GM18907 (cell line): Measurements from ENCODE around the gene NDRG3.

Experiments
- ATAC-seq: cut with Tn5 transposase; IDR thresholded peaks from one replicate; pipeline ENCODE4 v1.9.1; 2021; ENCODE audit warnings: mild to moderate bottlenecking, moderate library complexity; ENCODE audit not compliant: unreplicated experiment

Gene NDRG3

DNA sequence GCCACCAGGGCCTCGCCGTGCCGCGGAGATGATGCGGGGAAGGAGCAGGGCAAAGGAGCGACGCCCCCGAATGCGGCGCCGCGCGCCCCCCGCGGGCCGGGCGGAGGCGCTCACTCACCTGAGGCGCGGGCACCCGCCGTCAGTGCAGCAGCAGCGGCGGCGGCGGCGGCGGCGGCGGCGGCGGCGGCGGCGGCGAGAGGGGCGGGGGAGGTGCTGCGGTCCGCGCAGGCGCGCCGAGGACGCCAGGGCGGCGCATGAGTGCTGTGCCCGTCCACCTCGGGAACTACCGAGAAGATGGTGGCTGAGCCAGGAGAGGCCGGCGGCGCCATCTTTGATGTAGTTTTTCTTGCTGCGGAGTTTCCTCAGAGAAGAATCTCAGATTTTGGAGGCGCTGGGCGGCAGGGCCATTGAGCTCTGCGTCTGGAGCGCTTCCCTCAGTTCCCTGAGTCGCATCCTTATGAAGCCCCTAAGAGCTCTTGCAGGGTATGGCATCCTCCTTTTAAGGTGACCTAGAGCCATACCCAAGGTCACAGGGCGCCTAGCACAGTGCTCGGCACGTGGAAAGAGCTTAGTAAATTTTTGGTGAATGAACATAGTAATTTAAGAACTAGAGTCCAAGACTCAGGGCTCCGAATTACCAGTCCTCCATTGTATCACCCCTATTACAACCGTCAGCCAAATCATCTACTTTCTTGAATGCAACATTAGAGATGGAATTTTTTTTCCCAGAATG lies at the start of gene NDRG3:
Gene NDRG3 (minus strand): TSS at position 164 of the 733 bp plus-strand sequence. CDS start 24,355 bp downstream, outside the sequence.
- ATAC-seq: peak; percentile 92

DNA sequence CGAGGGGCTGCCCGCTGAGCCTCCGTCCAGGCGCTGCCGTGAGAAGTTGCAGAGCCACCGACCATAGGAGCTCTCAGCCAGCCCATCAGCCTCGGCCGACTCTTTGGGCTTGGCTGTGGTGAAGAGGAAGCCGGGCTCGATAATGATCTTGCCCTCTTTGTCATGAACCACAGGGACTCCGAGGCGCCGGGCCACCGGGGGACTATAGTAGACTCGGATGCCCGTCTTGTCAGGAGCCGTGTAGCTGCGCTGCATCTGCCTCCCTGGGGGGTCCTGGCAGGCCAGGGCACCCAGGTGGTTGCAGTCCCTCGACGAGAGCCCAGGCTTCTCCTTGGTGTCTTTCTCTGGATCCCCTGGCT lies 48.2 kb upstream of the NDRG3 start:
- ATAC-seq: no peak

DNA sequence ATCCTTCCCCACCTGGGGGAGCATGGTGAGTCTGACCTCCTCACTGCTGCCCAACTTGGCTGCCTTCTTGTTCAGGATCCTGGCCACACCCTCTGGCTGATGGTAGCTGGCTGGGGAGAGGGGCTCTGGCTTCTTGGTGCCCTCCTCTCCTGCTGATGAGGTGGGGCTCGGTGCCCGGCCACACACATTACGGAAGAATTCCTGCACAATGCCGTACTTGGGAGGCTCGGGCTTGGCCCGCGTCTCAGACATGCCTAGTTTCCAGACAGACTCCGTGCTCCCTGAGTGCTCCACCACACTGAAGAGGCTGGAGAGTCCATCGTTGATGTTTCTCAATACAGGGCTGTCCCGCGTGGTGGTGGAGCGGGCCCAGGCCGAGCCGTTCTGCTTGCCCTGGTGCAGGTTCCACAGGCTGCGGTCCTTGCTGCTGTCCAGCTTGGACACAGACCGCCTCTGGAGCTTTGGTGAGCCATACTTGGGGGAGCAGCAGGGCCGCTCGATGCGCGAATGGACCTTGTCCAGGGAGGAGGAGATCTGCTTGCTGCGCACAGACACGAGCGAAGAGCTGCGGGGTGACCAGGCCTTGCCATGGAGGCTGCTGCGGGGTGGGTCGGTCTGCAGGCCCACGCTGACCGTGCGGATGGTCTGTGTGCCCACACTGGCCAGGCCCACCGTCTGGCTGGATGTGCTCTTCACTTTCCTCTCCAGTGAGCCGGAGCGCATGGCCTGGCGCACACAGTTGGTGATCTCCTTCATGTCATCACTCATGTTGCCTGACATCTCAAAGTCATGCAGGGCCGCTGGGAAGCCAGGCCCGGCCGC lies 47.6 kb upstream of the NDRG3 start:
- no peak for ATAC-seq

DNA sequence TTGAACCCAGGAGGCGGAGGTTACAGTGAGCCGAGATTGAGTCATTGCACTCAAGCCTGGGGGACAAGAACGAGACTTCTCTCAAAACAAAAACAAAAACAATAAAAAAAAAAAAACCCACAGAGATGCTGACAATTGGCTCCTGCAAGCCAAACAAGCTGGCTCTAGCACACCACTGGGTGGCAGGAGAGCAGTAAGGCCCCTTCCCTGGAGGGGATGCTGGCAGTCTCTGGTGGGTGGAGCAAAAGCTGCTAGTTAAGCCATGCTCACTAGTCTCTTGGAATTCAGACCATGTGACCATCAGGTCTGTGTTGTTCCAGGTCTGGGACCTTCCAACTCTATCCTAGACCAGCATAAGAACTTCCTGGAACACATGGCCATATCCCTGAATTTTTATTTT lies 46.5 kb upstream of the NDRG3 start:
- ATAC-seq: no peak

DNA sequence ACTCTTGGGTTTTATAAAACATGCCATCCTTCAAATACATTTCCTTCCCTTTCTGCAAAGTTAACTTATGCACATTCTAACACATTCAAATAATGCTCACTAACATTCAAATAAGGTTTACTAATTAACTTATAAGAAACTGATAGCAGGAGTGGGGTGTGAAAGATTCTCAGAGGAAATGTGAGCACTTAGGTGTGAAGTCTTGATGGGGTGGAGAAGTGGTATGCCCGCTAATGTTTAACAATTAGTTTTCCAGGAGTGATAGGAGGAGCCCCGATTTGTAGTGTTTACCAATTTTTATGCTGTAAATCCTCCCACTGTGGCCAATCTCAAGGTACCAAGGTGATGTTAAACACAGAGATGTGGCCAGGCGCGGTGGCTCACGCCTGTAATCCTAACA lies 46.0 kb upstream of the NDRG3 start:
- ATAC-seq: no peak

DNA sequence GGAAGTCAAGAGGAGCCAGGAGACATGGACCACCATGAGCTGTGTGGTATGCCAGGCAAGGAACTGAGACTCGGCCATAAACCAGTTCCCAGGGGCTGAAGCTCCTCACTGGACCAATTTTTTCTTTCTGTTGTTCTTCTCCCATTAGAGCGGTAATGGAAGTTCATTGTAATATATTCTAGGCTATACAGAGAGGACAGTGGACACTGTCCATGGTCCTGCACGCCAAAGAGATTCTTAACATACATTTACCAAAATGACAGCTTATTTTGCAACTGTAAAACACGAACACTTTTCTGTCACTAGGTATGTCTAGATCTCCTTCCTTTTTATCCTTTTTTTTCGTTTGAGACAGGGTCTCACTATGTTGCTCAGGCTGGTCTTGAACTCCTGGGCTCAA lies 40.8 kb upstream of the NDRG3 start:
- no peak for ATAC-seq

DNA sequence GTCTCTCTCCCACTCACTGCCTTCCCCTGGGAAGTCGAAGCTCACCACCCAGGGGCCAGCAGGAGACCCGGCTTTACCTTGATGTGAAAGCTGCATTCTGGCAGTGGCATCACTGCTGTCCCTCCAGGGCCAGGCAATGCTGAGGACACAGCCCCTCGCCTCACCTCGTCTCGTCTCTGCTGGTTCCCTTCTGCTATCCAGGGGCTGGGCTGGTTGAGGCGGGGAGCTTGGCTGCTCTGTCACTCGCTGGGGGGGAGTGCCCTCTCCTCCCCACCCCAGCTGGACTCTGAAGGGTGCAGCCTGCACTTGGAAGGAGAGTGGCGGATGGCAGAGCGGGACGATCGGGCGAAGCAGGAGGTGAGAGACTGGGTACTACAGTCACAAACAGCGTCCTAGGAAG lies 40.4 kb upstream of the NDRG3 start:
- no peak for ATAC-seq

DNA sequence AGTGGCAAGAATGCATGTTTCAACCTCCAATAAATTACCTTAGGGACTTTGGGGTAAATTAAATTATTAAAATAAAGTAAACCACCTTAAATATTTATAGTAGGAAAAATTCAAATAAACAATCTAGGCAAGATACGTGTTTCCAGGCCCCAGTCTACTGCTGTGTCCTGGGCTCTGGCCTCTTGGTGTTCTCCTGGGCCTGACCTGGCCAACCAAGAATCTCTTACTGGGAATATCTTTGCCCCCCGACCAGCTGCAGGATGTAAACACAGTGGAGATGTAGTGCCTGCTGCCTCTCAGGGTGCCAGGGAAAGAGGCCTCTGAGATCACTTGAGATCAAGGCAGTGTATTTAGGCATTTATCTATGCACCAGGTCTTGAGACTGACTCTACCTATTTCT lies 39.4 kb upstream of the NDRG3 start:
- no peak for ATAC-seq

DNA sequence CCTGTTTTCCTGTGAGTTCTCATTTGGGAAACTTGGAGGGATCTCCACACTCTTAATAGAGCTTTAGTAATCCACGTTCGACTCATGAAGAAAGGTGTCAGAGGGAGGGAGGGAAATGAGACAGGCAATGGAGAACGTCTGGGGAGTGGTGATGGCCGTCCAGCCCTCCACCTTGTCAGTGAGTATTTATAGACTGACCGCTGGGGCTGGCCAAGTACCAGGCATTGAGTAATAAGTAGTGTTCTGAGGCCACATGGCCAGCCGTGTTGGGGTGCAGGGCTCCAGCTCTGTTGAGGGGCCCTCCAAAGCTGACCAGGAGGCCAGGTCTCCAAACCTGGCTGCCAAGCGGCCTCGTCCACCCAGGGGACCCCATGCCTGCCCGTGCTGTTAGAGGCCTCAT lies 39.0 kb upstream of the NDRG3 start:
- ATAC-seq: no peak

DNA sequence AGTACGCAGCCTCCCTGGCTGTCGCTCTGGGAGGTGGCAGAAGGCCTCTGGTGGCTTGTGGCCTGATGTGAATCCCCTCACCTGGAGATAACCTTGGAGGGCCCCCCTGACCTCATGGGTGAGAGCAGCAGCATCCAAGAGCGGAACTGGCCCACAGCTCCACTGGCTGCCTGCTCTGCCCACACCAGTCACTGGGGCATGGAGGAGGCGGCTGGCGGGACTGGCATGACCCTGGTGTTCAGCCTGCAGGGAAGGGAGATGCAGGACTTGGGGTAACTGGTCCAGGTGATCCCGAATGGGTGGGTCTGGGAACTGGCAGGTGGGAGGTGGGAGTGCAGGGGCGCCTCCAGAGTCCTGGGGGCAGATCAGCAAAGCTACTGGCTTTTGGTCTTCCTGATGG lies 38.2 kb upstream of the NDRG3 start:
- ATAC-seq: no peak

DNA sequence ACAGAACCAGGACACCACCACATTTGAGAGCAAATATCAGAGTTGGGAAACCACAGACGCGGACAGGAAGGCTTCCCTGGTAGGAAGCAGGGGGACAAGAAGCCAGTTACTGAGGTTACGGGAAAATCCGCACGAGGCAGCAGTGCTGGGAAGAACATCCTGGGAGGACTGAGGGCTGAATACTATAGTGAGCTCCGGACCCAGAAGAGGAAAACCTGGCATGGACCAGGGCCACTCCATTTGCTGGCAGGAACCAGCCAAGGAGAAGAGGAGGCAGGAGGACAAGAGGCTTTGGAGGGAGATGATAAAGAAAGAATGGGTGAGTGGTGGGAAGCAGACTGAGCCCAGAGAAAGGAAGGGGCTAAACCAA lies 33.8 kb upstream of the NDRG3 start:
- no peak for ATAC-seq

DNA sequence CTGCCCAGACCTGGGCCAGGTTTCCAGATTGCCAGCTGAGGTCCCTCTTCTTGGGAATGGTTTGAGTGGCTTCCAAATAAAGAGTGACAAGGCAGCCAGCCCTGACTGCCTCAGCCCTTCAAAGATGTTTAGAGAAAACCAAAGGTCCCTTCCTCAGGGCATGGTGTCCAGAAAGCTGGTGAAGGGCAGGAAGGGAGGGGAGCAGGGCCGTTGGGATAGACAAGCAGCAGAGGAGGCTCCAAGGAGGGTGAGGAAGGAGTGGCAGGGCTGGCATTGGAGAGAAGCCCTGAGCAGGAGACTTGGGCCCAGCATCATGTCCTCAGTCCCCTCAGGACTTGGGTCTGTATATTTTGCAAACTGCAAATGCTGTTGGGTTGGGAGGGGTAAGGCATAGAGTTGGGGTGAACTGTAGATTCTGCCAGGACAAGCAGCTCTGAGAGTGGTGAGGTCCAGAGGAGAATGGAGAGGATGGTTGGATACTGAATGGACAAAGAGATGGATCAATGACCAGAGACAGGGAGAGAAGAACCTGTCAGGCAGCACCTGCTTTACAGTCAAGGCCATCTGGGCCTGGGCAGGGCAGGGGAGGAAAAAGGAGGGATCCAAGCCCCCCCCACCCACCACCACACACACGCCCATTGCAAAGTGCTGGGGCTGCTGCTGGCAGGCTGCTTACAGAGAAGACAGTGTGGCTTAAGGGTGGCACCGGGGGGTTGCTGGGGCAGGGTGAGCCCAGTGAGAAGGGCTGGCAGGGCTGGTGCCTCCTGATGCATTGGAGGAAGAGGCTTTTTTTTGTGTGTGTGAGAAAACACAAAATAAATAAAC lies 33.2 kb upstream of the NDRG3 start:
- ATAC-seq: no peak

DNA sequence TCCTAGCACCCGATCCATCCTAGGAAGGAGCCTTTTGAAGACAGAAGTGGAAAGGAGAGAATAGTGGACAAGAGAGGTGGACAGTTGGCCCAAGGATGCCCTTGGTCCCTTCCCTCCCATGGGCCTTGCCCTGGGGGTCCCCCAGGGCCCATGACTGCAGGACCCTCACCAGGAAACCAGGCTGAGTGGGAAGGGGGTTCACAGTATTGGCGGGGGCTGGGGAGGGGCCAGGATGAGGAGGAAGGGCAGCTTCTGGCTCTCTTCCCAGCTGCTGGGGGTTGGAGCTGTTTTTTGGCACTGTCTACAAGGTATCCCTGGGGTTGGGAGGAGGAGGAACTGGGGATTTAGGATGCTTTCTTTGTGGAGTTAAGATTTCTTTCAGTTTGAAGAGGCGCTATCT lies 31.7 kb upstream of the NDRG3 start:
- ATAC-seq: no peak

DNA sequence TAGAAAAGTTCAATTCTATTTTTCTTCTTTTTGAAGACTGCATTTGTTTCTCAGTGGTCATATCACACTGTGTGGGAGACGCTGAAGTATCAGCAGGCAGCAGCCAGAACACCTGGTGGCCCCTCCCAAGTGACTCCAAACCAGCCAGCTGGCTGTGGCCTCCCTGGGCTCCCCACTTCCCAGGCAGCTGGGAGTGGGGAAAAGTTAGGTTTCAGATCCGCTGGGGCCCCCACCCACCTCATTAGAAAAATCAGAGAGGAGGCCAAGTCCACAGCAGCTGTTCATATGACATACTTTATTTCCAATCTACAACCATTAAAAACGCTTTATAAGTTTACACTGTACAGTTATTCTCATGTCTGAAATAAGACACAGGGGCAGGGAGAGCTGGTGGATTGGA lies 31.3 kb upstream of the NDRG3 start:
- no peak for ATAC-seq

DNA sequence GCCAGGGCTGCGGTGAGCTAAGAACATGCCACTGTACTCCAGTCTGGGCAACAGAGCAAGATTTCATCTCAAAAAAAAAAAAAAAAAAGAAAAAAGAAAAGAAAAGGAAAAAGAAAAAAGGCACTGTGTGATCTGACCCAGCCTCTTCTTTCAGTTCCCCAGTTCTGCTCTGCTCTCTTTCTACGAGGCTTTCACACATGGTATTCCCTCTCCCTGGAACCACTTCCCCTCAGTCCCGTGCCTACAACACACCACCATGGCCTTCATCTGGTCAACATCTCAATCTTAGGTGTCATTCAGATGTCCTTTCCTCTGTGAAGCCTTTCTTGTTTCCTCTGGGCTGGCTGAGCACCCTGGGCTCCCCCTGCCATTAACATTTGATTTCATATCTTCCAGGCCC lies 29.9 kb upstream of the NDRG3 start:
- no peak for ATAC-seq

DNA sequence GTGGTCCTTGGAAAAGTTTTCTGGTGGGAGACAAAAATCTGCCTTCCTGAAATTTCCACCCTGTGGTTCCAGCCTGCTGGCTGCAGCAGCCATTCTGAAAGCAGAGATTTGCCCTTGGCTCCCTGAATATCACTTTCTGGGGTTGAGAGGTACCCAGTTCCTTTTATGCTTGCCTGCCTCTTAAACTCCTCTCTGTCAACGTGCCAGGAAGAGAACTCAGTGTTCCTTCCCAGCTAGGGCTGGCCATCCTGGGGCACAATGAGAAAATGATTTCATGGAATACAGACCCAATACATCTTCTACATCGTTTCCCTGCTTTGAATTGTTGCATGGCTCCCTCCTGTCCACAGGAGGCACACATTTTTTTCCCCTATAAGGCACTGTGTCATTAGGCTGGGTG lies 29.3 kb upstream of the NDRG3 start:
- ATAC-seq: no peak

DNA sequence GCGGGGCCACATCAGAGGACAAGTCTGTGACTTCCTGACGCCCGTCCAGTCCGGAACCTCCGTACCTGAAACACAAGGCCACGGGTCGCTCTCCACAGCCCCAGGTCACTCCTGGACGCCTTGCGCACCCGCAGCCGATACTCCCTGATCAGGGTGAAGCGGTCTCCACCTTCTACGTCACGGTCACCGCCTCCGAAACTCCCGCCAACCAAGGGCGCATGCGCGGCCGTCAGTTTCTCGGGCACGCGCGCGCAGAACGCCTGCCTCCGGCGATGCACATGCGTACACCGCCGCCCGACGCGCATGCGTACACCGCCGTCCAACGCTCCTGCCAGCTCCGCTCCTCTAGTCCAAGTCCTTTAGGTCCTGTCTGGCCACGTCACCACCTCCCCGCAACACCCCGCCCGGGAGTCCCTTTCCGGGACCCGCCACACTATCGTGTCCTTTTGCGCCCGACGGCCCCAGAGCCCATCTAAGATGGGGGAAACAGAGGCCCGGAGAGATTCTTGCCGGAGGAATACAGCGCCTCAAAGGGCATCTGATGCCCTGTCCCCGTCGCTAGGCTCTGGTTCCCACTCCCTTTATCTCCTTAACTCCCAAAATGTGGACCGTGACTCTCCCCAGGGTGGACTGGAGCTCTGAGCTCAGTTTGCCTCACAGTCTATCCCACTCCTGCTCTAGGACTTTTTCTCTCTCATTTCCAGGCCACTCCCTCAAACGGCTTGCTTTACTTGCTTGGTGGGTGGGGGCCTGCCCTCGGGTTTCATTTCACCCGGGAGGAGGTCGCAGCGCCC lies 27.9 kb upstream of the NDRG3 start, which contains the start of gene DSN1:
Gene DSN1 (minus strand): TSS at position 167 of the 794 bp plus-strand sequence. CDS start 2,305 bp downstream, outside the sequence.
- peak; percentile 81 for ATAC-seq

DNA sequence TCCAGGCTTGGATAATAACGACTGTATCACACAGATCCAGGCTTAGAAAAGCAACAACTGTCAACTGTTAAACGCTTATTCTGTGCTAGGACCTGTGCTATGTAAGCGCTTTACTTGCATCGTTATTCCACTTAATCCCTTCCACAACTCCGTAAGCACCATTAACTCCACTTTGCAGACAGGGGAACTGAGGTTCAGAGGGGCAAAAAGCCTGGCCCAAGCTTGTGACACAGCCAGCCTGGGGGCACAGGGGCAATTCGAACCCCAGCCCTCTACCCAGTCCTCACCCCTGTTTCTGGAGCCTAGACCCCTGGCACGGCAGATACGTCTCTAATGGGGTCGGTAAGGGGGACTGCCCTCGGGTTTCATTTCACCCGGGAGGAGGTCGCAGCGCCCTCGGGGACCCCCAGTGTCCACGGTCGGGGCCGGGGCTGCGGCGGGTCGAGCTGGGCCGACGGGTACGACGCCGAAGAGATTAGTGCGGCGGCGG lies 27.3 kb upstream of the NDRG3 start:
- no peak for ATAC-seq

DNA sequence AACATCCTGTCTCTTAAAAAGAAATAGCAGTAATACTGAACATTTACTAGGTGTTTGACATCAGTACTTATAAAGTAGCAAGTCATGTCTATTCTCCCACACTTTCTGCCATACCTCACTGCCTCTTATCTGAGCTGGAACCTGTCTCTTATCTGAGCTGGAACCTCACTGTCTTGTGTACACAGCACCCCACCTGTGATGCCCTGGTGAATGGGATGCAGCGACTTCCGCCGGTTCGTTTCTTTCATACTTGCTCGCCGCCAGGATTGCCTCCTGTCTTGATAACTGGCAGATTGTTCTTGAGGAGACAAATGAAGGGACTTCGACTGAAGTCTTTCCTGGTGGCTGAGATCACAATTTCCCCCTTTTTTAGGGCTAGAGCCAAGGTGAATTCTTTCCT lies 24.8 kb upstream of the NDRG3 start:
- ATAC-seq: no peak

DNA sequence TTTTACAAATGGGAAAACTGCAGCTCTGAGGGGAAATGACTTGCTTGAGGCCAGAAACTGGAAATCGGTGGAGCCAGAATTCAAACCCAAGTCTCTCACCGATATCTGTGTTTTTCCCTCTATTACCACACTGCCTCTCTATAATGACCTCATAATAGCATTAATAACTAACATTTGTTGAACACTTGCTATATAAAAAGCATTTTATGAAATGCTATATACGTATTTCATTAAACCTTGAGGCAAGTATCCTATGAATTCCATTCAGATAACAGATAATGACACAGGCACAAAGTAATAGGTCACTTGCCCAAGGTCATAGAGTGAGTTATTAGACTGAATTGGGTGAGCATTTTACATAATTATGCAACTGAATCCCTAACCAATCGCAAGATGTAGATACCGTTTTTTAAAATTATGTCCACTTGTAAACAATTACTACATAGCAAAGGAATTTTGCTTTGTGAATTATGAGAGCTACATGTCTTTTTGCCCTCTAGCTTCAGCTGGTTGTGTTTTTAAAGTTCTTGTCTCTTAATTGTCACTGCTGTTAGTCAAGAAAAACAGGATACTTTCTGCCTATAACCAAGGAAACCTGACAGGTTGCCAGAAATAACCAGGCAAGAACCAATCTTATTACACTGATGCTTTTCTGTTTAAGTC lies 23.0 kb upstream of the NDRG3 start:
- ATAC-seq: no peak
